NCI-H1092 treated with DMSO at 0.1 percent for 48 hours (cell line): ENCODE measurements around the gene MATR3.
A peak's percentile ranks its signal among the peaks of the same experiment; 100 is the strongest.

Experiments
- DNase-seq: peaks from one replicate; lab custom pipeline; 2025; lab: John Stamatoyannopoulos, UW

Gene MATR3

GRCh38 chr5:139272471-139273321, 20.8 kb upstream of the MATR3 start:
- DNase-seq = no peak

- no peak for DNase-seq
Observed at GRCh38 chr5:139273322-139273571, 20.3 kb upstream of the MATR3 start.

GRCh38 chr5:139273572-139274289, 19.8 kb upstream of the MATR3 start:
- DNase-seq = peak; percentile 66

GRCh38 chr5:139275536-139275935, 18.0 kb upstream of the MATR3 start:
- no peak for DNase-seq

- no peak for DNase-seq
Observed at GRCh38 chr5:139275956-139276355, 17.6 kb upstream of the MATR3 start.

GRCh38 chr5:139276426-139276825, 17.1 kb upstream of the MATR3 start:
- DNase-seq = no peak

GRCh38 chr5:139277171-139277570, 16.4 kb upstream of the MATR3 start:
- no peak for DNase-seq

- no peak for DNase-seq
Observed at GRCh38 chr5:139278540-139279274, 14.8 kb upstream of the MATR3 start.

GRCh38 chr5:139282197-139282557, 11.4 kb upstream of the MATR3 start:
- DNase-seq = no peak

- DNase-seq = no peak
Observed at GRCh38 chr5:139283252-139284166, 10.0 kb upstream of the MATR3 start.

- no peak for DNase-seq
Observed at GRCh38 chr5:139284295-139284694, 9.2 kb upstream of the MATR3 start.

GRCh38 chr5:139285651-139286392, 7.7 kb upstream of the MATR3 start:
- DNase-seq = no peak

GRCh38 chr5:139287890-139288635, 5.5 kb upstream of the MATR3 start:
- no peak for DNase-seq

- no peak for DNase-seq
Observed at GRCh38 chr5:139291051-139291450, 2.5 kb upstream of the MATR3 start.

GRCh38 chr5:139293202-139293506, 386 bp upstream of the MATR3 start:
- no peak for DNase-seq

GRCh38 chr5:139294374-139295165, 1.0 kb downstream of the MATR3 start:
- DNase-seq = peak; percentile 70

GRCh38 chr5:139295346-139296057, 2.0 kb downstream of the MATR3 start:
- no peak for DNase-seq

- DNase-seq = no peak
Observed at GRCh38 chr5:139296198-139296597, 2.7 kb downstream of the MATR3 start.

- DNase-seq = no peak
Observed at GRCh38 chr5:139296862-139297326, 3.4 kb downstream of the MATR3 start.
